Hematopoietic multipotent progenitor cell (in vitro differentiated cells): ENCODE data around the gene OR2V2. TPM values are rescaled to one million over a fixed set of nuclear protein-coding genes. Genes with fewer than 3 reads are reported as not detected.
A peak's percentile ranks its signal among the peaks of the same experiment; 100 is the strongest.

ENCODE experiments used
- DNase-seq, 3 donors: peaks; one replicate each; pipeline ENCODE4 v3.0.0-alpha.2; 2011 to 2015; ENCODE audit warnings: low read depth in 2 of 3, low spot score in 2 of 3
- total RNA-seq: library from RNA; depleted of rRNA; stranded (reverse); fragments of >200 nt; gene quantifications from one replicate; pipeline ENCODE4 v1.2.3, GENCODE V29; 2012

The OR2V2 gene
- total RNA-seq, 1 donor, result under 0.01 TPM

- DNase-seq, result peak; percentile 70 to 90 (median 71)
Measured at GRCh38 chr5:181188700-181189362, 41.4 kb downstream of the OR2V2 start.

GRCh38 chr5:181189363-181189961, 42.1 kb downstream of the OR2V2 start:
- peak in 1 of 3 donors; percentile 51 for DNase-seq

GRCh38 chr5:181189962-181190710, 42.8 kb downstream of the OR2V2 start:
- no peak for DNase-seq

GRCh38 chr5:181190711-181191525, 43.5 kb downstream of the OR2V2 start:
- peak in 1 of 3 donors; percentile 52 for DNase-seq

- peak; percentile 93 to 99 (median 95) for DNase-seq
Measured at GRCh38 chr5:181191526-181192336, 44.3 kb downstream of the OR2V2 start.

GRCh38 chr5:181192337-181193046, 45.1 kb downstream of the OR2V2 start:
- DNase-seq, result no peak

GRCh38 chr5:181193656-181194055, 46.3 kb downstream of the OR2V2 start:
- DNase-seq, result no peak

GRCh38 chr5:181194489-181195248, 47.3 kb downstream of the OR2V2 start:
- DNase-seq, result no peak

GRCh38 chr5:181195249-181195761, 47.9 kb downstream of the OR2V2 start:
- DNase-seq, result no peak

GRCh38 chr5:181197326-181197951, 50.1 kb downstream of the OR2V2 start:
- no peak for DNase-seq

GRCh38 chr5:181198106-181198685, 50.8 kb downstream of the OR2V2 start:
- DNase-seq, result no peak

GRCh38 chr5:181198905-181199519, 51.6 kb downstream of the OR2V2 start:
- DNase-seq, result no peak

GRCh38 chr5:181199881-181200638, 52.7 kb downstream of the OR2V2 start:
- no peak for DNase-seq

GRCh38 chr5:181200816-181201215, 53.4 kb downstream of the OR2V2 start:
- no peak for DNase-seq

- no peak for DNase-seq
Measured at GRCh38 chr5:181203093-181203711, 55.8 kb downstream of the OR2V2 start.

- no peak for DNase-seq
Measured at GRCh38 chr5:181203777-181204112, 56.4 kb downstream of the OR2V2 start.
